K562 (cell line): Measurements from ENCODE around the gene MGRN1. TPM values are rescaled to one million over a fixed set of nuclear protein-coding genes. Genes with fewer than 3 reads are reported as not detected.

ENCODE experiments used
- ATF3 ChIP-seq, 2 experiments: fragments of 450-650 bp in 1 of 2; sonication (generic) in 1 of 2; formaldehyde crosslinking in 1 of 2; IDR thresholded peaks in 1 of 2; conservative IDR thresholded peaks in 1 of 2; 2 replicates each; pipeline versions ENCODE4 v1.6.1 to v1.8.1; 2016 to 2023; ENCODE audit warnings: mild to moderate bottlenecking in 2 of 2, moderate library complexity in 2 of 2, inconsistent platforms in 1 of 2, missing genetic modification reagents in 1 of 2
- C11orf30 ChIP-seq: fragments of 450-650 bp; IDR thresholded peaks from 2 replicates; pipeline ENCODE4 v1.6.1; 2016; ENCODE audit warnings: low read depth, mild to moderate bottlenecking
- CBFA2T3 ChIP-seq: fragments of 450-650 bp; IDR thresholded peaks from 2 replicates; pipeline ENCODE4 v1.6.1; 2017
- DLX4 ChIP-seq: fragments of 250-450 bp; sonication (Bioruptor Pico); IDR thresholded peaks from 2 replicates; pipeline ENCODE4 v1.6.1; 2021; ENCODE audit warnings: mild to moderate bottlenecking
- E2F6 ChIP-seq, 2 experiments: IDR thresholded peaks; 2 replicates each; pipeline ENCODE4 v1.6.1; 2011; ENCODE audit warnings: borderline replicate concordance in 1 of 2, control low read depth in 1 of 2, low read depth in 1 of 2, low read length in 1 of 2, mild to moderate bottlenecking in 1 of 2, mixed read lengths in 1 of 2, moderate library complexity in 1 of 2; ENCODE audit not compliant: insufficient read depth in 1 of 2, insufficient read length in 1 of 2, poor library complexity in 1 of 2, severe bottlenecking in 1 of 2; ENCODE audit errors: extremely low read depth in 1 of 2
- GATAD2B ChIP-seq: fragments of 450-650 bp; IDR thresholded peaks from 2 replicates; pipeline ENCODE4 v1.6.1; 2017; ENCODE audit warnings: mild to moderate bottlenecking, borderline replicate concordance
- HDAC1 ChIP-seq, 2 experiments: fragments of 450-650 bp; IDR thresholded peaks; 2 replicates each; pipeline ENCODE4 v1.6.1; 2016 to 2017; ENCODE audit warnings: inconsistent platforms in 1 of 2, mild to moderate bottlenecking in 1 of 2, moderate library complexity in 1 of 2
- LCOR ChIP-seq: sonication (generic); formaldehyde crosslinking; IDR thresholded peaks from 2 replicates; pipeline ENCODE4 v1.8.0; 2022; ENCODE audit warnings: mild to moderate bottlenecking, missing genetic modification reagents
- MCM3 ChIP-seq: fragments of 450-650 bp; IDR thresholded peaks from 2 replicates; pipeline ENCODE4 v1.6.1; 2016
- MCM7 ChIP-seq, 2 experiments: fragments of 450-650 bp; IDR thresholded peaks; 2 replicates each; pipeline ENCODE4 v1.6.1; 2016 to 2018
- MTA2 ChIP-seq: fragments of 450-650 bp; IDR thresholded peaks from 2 replicates; pipeline ENCODE4 v1.6.1; 2016; ENCODE audit warnings: low read depth
- MYC ChIP-seq, 2 experiments: fragments of 250-450 bp in 1 of 2; sonication (Bioruptor Pico) in 1 of 2; IDR thresholded peaks; 2 replicates each; pipeline versions ENCODE4 v1.5.1 to v1.6.1; 2012 to 2021; ENCODE audit warnings: low read depth in 2 of 2, borderline replicate concordance in 1 of 2, improper control_type of control experiment in 1 of 2, low read length in 1 of 2, mild to moderate bottlenecking in 1 of 2, moderate library complexity in 1 of 2
- NBN ChIP-seq: fragments of 450-650 bp; IDR thresholded peaks from 2 replicates; pipeline ENCODE4 v1.6.1; 2016; ENCODE audit warnings: low read depth, mild to moderate bottlenecking
- NFIC ChIP-seq: fragments of 450-650 bp; IDR thresholded peaks from 2 replicates; pipeline ENCODE4 v1.6.1; 2017; ENCODE audit warnings: mild to moderate bottlenecking, inconsistent platforms
- NR3C1 ChIP-seq: sonication (generic); formaldehyde crosslinking; IDR thresholded peaks from 2 replicates; pipeline ENCODE4 v1.8.1; 2022; ENCODE audit warnings: missing genetic modification reagents
- PRPF4 ChIP-seq: fragments of 200-400 bp; formaldehyde crosslinking; IDR thresholded peaks from one replicate; pipeline ENCODE4 v1.6.1; 2017; ENCODE audit warnings: low read length, low read depth, mild to moderate bottlenecking; ENCODE audit not compliant: insufficient read depth, poor library complexity, severe bottlenecking
- SAFB2 ChIP-seq: fragments of 200-400 bp; formaldehyde crosslinking; IDR thresholded peaks from 2 replicates; pipeline ENCODE4 v1.6.1; 2018; ENCODE audit warnings: borderline replicate concordance, low read length, low read depth, moderate library complexity; ENCODE audit not compliant: severe bottlenecking
- SREBF1 ChIP-seq: fragments of 150-350 bp; IDR thresholded peaks from 2 replicates; pipeline ENCODE4 v1.6.1; 2014; ENCODE audit warnings: antibody characterized with exemption, low read depth, low read length, borderline replicate concordance
- TBP ChIP-seq: optimal IDR thresholded peaks from 2 replicates; pipeline ENCODE3; 2011; ENCODE audit warnings: low read depth, low read length, improper control_type of control experiment
- TCF3 ChIP-seq: sonication (generic); formaldehyde crosslinking; IDR thresholded peaks from 2 replicates; pipeline ENCODE4 v1.4.0; 2020; ENCODE audit warnings: mild to moderate bottlenecking, missing genetic modification reagents
- THRB ChIP-seq: fragments of 450-650 bp; formaldehyde crosslinking; conservative IDR thresholded peaks from 2 replicates; pipeline ENCODE4 v1.4.0; 2022; ENCODE audit warnings: mild to moderate bottlenecking, missing genetic modification characterization
- ZNF766 ChIP-seq: fragments of 200-800 bp; sonication (Bioruptor generic); conservative IDR thresholded peaks from 2 replicates; pipeline ENCODE4 v1.6.1; 2016; ENCODE audit warnings: missing genetic modification characterization, missing compliant biosample characterization
- polyA plus RNA-seq, 8 experiments: library from polyadenylated mRNA; depleted of rRNA in 4 of 8; stranded (reverse) in 5 of 8; unstranded in 3 of 8; fragments of >200 nt; fragmentation: Nextera tagmentation in 2 of 8; fragmentation: Illumina TruSeq in 1 of 8; extraction: Ambion mirVana in 2 of 8; extraction: Trizol in 1 of 8; gene quantifications; 2 replicates each; pipeline versions ENCODE4 v1.2.1 to v1.2.3, GENCODE V29; 2011 to 2014; ENCODE audit warnings: inconsistent platforms in 1 of 8, missing spikeins in 1 of 8
- total RNA-seq, 7 experiments: library from RNA; depleted of rRNA in 6 of 7; stranded (reverse); fragments of >200 nt in 6 of 7; fragmentation: Illumina TruSeq in 2 of 7; extraction: Trizol in 2 of 7; gene quantifications; 2 replicates each; pipeline versions ENCODE4 v1.2.1 to v1.2.3, GENCODE V29; 2011 to 2021; ENCODE audit warnings: low replicate concordance in 1 of 7

MGRN1 gene
- total and polyA plus RNA-seq, 9 of the 15 experiments (the other 6 are each of a cell fraction or from before 2014, with no cell fraction given): 0.15 to 37.9 (median 6.0) TPM

GRCh38 chr16:4624827-4625559, 367 bp downstream of the MGRN1 start (continued):
- TF ChIP-seq GATAD2B (peak; percentile 72; the same call in 1 of the 2 replicates), MYC (IDR thresholded peaks at IDR 0.05; ENCODE audit: low read depth, low read length) (no peak; the same call in none of the 2 replicates), MYC (CRISPR knock-in tag; IDR thresholded peaks at IDR 0.05; ENCODE audit: borderline replicate concordance, low read depth) (no peak), TCF3 (no peak; the same call in 1 of the 2 replicates), C11orf30 (no peak), TBP (no peak), E2F6 (IDR thresholded peaks at IDR 0.05; ENCODE audit: borderline replicate concordance in 1 of 2, extremely low read depth in 1 of 2, insufficient read depth in 1 of 2, insufficient read length in 1 of 2, low read depth in 1 of 2, low read length in 1 of 2, poor library complexity in 1 of 2, severe bottlenecking in 1 of 2) (peak in 1 of 2 experiments; percentile 49), ZNF766 (peak; percentile 37; the same call in 1 of the 2 replicates), SAFB2 (no peak), MCM3 (no peak), PRPF4 (no peak), NBN (no peak), LCOR (CRISPR knock-in tag) (no peak), NR3C1 (CRISPR knock-in tag) (no peak), HDAC1 (IDR thresholded peaks at IDR 0.05) (peak in 1 of 2 experiments; percentile 42; a peak in 1 of 4 replicates), ATF3 (IDR thresholded peaks at IDR 0.05) (no peak), ATF3 (CRISPR knock-in tag; conservative IDR thresholded peaks at IDR 0.05) (no peak), CBFA2T3 (no peak), MTA2 (no peak), NFIC (peak; percentile 44), THRB (CRISPR knock-in tag) (no peak), SREBF1 (no peak), MCM7 (IDR thresholded peaks at IDR 0.05) (no peak), DLX4 (CRISPR knock-in tag) (no peak)
